NCI-H226 (cell line): ENCODE data around the gene PRR12.
A peak's percentile ranks its signal among the peaks of the same experiment; 100 is the strongest.

Experiments
- DNase-seq: peaks from one replicate; pipeline ENCODE4 v3.0.0-alpha.2; 2015

Gene PRR12

DNA sequence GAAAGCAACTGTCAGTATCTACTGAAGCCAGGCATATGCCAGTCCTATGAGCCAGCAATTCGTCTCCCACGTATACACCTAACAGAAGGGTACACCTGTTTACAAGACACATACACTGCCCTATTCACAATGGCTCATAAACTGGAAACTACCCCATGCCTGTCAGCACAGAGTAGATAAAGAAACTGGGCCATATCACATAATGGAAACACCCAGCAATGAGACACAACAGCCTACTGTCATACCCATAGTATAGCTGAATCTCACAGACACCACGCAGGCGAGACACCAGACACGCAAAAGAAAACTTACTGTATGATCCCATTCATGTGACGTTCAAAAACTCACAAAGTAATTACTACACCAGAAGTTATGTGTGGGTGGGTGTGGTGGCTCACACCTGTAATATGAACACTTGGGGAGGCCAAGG, 26.4 kb upstream of the PRR12 start:
- DNase-seq = no peak

DNA sequence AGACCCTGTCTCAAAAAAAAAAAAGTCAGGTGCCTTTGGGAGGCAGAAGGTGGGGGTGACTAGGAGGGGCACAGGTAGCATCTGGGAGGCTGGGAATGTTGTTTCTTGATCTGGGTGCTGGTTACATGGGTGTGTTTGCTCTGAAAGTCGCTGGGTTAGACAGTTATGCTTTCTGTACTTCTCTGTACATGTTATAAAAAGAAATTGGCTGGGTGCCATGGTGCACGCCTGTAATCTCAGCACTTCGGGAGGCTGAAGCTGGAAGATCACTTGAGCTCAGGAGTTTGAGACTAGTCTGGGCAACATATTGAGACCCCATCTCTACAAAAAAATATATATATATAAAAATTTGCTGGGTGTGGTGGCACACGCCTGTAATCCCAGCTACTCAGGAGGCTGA, 25.7 kb upstream of the PRR12 start:
- DNase-seq = no peak

DNA sequence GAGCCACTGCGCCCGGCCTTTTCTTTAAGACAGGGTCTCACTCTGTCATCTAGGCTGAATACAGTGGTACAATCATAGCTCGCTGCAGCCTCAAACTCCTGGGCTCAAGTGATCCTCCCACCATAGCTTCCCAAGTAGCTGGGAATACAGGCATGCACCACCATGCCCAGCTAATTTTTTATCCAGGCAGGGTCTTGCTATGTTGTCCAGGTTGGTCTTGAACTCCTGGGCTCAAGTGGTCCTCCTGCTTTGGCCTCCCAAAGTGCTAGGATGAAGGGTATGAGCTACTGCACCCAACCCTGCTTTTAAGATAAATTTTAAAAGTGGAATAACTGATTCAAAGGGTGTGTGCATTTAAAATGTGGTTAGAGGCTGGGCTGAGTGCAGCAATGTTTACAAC, 24.7 kb upstream of the PRR12 start:
- no peak for DNase-seq

DNA sequence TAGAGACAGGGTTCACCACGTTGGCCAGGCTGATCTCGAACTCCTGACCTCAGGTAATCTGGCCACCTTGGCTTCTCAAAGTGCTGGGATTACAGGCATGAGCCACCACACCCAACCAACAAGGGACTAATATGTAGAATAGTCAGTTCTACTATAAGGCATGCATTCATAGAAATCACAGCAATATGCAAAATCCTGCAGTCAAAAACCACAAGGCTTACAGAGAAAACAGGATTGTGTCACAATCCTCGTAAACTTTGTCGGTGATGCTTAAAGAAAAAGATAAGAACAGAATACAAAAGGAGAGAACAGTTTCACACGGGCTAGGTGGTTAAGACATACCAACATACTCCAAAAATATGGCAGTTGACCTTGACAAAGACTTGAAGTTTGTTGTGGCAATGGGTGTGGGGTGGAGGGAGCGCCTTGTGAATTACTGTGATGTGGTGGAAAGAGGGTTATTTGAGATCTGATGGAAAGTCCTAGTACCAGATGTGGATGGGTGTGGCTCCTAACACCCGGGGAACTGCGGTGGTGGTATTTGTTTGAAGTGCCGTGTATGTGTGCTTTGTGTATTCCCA, 23.0 kb upstream of the PRR12 start:
- no peak for DNase-seq

DNA sequence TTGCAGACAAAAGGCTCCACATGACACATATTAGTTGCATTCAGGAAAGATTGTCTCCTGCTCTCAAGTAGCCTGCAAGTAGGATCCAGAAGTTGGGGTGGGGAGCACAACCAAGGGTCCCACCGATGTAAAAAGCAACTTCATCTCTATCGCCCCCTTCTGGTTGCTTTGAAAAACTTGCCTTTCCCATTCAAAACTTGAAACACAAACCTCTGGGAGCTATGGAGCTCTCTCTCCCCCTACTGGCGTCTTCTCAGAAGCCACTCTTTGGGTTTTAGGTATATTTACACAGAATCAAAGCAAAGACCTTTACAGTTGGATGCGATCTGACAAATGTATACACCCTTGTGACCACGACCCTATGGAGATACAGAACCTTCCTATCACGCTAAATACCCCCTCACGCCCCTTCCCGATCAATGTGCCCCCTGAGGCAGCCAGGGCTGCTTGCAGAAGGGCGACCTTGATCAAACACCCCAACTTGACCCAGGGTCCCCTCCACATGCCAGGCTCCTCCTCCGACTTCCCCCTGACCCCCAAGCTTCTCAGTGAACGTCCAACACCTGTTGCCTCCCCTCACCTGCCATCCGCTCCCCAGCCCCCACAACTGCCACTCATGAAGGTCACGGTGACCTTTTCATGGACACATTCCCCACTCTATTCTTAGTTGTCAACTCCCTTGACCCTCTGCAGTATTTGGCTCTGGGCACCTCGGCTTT, 20.7 kb upstream of the PRR12 start:
- DNase-seq = peak; percentile 36

DNA sequence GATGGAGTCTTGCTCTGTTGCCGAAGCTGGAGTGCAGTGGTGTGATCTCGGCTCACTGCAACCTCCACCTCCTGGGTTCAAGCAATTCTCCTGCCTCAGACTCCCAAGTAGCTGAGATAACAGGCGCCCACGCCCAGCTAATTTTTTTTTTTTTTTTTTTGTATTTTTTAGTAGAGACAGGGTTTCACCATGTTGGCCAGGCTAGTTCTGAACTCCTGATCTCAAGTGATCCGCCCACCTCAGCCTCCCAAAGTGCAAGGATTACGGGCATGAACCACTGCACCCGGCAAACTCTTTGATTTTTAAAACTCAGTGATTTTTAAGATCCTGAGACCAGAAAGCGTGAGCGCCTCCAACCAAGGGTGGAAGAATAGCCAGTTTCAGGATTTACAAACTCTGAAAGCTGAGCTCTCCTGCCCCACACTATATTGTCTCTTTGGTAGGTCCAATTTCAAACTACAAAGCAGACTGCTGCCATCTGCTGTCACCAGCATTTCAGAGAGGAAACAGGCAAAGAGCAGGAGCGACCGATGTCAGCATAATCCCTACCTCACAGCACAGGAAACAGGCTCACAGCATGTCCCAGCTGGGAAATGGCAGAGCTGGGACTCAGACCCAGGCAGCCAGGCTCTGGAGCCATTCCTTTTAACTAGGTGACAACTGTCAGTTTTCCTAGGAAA, 19.8 kb upstream of the PRR12 start:
- no peak for DNase-seq

DNA sequence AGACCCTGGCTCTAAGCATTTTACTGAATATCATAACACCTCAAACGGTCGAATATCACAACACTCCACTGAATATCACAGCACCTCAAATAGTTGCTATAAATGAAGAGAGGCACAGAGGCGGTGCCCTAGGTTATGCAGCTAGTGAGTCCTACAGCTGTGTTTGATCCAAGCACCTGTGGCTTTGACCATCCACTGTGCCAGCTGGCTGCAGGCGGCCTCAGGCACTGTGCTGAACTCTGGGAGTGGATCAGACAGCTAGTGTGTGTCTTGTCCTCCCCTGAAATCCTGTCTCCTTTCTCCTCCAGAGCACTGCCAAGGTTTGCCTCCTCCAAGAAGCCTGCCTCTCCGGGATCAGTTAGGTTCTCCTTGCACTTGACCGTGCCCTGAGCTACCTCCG, 18.0 kb upstream of the PRR12 start:
- DNase-seq = no peak

DNA sequence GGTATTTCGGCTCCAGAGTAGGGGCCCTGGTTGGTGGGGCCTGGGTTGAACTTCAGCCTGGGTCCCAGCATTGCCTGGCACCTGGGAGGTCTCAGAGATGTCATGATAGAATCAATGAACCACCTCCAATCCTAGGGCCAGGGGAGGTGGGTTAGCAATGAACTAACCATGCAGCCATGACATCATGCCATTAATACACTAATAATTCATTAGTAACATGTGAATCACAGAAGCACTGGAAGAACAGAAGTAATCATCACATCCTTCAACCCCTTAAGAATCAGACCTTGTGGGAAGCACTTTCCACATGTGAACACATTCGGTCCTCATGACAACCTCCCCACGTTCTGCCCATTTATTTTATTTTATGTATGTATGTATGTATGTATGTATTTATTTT, 17.6 kb upstream of the PRR12 start:
- DNase-seq = no peak

DNA sequence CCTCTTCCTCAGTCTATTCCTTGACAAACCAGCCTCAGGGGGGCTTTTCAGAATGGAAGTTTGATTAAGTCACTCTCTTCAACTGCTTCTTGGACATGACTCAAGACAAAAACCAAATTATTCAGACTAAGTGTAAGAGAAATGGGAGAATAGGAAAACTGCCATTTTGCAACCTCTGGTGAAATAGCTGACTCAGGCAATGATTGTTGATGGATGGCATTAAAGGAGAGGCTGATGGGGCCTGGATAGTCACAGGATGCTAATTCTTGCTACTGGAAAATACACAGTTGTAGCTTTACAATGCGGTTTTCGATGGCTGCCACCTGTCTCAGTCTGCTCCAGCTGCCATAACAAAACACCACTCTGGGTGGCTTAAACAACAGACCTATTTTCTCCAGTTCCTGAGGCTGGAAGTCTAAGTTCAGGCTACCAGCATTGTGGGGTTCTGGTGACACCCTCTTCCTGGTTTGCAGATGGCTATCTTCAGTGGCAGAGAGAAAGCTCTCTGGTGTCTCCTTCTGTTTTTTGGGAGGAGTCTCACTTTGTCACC, 16.7 kb upstream of the PRR12 start:
- DNase-seq = no peak

DNA sequence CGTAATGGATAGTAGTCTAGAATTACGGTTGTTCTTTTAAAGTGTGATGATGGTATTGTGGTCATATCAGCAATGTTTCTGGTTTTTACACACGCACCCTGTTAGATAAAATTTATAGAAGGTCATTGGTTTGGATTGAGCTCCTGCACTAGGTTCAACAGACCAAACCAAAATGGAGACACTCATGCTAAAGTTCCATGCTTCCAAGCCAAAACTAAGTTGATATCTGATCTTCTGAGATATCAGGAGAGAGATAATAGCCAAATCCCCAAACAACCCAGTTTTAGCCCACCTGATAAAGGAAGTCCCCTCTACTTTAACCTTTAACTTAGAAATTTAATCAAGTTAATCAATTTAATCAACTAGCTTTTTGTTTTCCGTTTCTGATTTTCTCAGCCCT, 11.8 kb upstream of the PRR12 start:
- DNase-seq = no peak

DNA sequence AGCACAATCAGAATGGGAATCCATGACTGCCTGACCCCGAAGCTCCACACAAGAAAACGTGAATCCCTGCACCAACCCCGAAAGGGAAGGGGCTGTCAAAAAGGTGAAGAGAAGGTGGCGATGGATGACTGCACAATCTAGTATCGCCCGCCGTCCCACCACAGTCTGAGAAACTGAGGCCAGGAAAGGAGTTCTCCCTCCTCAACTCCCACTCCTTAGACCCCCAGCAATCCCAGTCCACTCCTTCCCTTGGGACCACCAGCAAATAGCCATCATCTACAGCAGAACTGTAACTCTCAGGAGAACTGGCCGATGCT, 11.1 kb upstream of the PRR12 start:
- no peak for DNase-seq

DNA sequence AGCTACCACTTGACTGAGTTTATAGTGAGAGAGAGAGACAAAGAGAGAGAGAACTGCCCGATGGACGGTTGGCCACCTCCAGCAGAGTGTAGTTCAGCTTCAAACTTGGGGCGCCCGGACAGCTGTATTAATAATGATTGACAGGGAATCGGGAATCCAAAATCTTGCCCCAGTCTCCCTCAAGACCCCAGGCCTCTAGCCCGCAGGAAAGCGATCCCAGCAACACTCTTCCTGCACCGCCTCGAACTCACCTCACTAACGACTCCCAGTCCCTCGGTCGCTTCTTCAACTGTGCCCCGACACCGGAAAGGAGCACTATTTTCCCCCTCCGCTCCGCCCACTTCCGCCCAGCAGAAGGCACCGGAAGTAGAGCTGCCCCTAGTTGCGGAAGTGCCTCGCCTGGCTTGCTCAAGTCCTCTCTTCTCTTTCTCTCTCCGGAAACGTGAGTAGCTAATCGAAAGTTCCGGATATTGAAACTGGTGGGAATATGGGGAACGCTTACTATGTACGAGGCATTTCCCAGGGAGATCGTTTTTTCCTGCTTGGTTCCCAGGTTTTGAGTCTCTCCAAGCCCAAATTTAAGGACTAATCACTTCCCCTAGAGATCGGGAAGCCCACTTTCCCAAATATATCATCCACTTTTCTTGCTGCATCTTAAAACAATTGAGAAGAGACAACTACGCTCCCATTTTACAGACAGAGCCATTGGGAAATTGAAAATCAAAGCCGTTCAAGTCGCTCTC, 10.5 kb upstream of the PRR12 start, which contains the start of gene NOSIP:
Gene NOSIP, minus strand, starts transcription at position 293 of the 743 bp plus-strand sequence. CDS start 19,865 bp downstream, outside the sequence.
- DNase-seq = peak; percentile 88

DNA sequence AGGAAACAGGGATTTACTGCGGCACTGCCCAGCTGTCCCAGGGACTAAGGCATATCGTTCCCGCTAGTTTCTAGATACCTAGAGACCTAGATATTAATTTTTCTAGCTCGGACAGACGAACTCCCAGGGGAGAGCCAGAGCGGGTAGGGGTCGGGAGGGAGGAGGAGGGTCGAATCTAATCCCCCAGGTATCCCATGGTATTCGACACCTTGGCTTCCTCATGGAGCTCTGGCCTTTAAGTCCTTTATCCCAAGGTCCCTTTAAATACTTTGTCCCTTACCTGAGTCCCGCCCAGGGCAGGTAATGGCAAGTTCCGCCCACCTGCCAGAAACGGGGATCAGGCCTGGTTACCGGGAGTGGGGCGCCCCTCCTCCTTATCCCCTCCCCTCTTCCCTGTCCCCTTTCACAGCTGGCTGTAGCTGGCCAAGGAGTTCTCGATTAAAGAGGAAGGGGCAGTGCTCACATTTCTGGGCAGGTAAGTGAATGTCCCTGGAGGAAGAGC, 9.9 kb upstream of the PRR12 start, which contains the start of gene PRRG2:
Gene PRRG2, plus strand, starts transcription at position 310 of the 502 bp plus-strand sequence. CDS start 1,904 bp downstream, outside the sequence.
- no peak for DNase-seq

DNA sequence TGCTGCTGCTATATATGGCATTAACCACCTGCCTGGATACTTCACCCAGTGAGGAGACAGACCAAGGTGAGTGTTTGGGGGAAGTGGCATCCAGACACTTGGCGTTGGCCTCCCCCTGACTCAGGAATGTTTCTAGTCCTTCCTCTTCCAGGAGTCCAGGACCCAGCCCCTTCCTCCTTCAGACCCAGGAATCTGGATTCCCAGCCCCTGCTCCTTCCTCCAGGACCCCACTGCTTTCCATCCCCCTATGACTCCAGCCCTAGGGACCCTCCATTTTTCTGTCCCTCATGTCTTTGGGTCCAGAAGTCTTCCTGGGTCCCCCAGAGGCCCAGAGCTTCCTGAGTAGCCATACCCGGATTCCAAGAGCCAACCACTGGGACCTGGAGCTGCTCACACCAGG, 7.7 kb upstream of the PRR12 start:
- DNase-seq = no peak

DNA sequence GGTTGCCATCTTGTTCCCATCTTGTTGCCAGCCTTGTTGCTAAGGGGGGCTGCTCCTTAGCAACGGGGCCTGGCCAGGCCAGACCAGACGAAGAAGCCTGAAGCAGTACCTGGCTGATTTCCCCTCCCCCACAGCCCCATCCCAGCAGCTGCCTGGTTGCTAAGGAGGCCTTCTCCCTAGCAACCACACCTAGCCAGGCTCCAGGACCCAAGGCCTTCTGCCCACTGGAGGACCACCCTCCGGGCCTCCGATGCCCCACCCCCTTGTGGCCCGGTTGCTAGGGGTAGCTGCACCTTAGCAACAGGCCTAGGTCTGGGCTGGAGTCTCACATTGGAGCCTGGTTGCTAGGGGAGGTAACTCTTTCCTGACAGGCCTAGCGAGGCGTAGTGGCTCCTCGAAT, 6.0 kb upstream of the PRR12 start:
- no peak for DNase-seq

DNA sequence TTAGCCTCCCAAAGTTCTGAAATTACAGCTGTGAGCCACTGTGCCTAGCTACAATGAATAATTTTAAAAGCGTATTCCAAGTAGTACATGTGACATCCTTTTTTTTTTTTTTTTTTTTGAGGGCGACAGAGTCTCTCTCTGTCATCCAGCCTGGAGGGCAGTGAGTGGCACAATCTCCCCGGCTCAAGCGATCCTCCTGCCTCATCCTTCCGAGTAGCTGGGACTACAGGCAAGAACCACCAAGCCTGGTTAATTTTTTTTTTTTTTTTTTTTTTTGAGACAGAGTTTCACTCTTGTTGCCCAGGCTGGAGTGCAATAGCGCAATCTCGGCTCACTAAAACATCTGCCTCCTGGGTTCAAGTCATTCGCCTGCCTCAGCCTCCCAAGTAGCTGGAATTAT, 3.8 kb upstream of the PRR12 start:
- DNase-seq = no peak

DNA sequence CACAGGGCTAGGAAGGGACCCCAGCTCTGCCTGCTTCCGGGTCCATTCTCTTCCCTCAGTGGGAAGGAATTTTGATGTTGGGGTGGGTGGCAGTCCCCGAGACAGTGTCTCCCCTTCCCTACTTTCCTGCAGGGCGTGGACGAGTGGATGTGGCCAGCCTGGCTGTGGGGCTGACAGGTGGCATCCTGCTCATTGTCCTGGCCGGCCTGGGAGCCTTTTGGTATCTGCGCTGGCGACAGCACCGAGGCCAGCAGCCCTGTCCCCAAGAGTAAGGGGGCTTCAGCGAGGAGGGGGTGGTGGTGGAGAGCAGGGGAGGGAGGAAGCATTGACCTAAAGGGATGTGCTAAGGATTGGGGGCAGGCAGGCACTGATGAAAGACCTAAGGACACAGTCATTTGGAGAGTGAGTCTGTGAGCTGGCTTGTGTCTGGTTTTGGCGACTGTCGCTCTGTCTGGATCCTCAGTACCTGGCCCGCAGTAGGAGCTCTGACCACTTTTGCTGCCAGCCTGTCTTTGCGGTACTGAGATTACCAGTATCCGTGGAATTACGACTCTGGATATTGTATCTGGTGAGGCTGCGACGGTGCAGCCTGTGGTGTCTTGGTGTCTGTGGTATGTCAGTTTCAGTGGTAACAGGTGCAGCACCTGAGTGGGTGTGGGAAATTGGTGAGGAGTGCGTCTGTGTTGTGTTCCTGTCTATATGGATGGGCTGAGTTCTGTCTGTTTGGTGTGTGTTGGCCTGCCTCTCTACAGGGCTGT, 2.4 kb upstream of the PRR12 start:
- DNase-seq = no peak

DNA sequence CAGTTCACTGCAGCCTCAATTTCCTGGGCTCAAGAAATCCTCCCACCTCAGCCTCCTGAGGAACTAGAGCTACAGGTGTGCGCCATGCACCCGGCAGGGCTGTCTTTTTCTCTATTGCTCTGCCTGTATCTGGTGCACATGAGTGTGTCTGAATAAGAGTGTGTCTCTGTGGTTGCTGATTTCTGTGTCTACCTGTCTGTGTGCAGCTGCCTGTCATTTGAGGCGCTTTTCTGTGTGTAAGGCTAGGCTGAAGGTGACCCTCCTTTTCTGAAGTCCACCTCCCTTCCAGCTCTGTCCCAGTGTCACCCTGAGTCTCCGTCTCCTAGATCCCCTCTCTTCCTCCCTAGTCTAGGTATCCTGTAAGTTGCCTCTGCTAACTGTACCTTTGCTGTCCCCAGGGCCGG, 1.5 kb upstream of the PRR12 start:
- no peak for DNase-seq

DNA sequence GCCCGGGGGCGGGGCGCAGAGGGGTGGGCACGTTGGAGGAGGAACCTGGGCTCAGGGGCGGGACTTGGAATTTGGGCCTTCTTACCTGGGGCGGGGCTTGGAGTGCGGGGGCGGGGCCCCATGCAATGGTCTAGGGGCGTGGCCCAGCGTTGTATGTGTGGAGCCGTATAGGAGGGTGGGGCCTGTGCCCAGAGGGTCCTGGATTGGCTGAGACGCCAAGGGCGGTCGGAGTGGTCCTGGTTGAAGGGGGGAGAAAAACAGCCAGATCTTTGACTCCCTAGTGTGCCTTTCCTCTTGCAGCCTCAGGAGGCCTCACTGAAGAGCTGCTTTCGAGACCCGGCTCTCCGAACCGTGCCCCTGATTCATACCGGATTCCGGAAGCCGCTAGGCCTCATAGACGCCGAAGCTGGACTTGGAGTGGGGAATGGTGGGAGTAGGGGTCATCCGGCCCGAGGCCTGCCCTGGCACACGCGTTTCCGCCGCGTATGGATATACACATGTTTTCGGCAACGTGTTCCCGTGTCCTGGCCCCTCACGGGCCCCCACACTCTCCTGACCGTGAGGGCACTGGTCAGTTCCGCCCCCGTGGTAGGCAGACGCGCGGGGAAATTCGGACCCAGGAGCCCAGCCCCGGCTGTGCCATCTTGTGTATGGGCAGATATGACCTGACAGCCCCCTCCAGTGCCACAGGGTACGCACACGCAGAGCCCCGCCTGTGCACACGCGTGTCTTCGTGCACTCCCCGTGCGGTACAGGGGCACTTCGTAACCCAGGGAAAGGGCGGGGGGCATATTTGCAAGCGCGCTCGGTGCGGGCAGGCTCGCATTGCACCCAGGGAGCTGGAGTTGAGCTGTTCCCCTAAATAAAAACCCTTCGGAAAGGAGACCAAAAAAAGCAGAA, 661 bp upstream of the PRR12 start:
- DNase-seq = peak; percentile 97

DNA sequence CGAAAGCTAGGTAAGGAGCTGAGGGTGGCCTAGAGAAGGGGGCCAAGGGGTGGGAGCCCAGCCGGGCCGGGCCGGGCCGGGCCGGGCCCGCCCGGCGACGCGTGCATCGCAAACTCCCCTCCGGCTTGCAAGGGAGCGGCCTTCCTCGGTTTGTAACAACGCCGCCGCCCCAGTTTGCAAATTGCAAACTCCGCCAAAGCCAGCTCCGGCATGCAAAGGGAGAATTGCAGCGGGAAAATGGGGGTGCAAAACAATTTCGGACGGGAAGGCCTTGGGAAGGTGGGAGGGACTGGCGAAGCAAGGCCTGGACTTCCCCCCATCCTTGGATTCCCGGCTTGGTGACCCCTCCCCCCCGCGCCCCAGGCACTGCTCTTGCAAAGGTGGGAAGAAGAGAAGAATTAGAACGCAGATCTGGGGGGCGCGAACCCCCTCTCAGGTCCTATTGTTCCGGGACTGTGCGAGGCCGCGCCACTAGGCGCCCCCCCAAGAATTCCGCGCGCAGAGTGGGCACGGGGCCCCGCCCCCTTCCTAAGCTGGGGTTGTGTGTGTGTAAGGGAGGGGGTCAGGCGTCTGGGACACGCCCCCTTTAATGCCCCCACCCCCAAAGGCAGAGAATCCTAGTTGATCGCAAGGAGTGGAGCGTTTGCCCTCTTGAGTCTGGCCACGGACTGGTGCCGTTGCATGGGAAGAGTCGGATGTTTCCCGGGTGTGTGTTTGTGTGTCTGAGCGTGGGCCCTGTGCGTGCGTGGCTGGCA, 926 bp downstream of the PRR12 start:
- peak; percentile 55 for DNase-seq
